Measurements from ENCODE around the gene EEF2KMT.
"Not testable (repeated sequence)": the region's sequence is repeated elsewhere in the genome, so short reads cannot be mapped to it uniquely, and the experiment has no call there.

DNA sequence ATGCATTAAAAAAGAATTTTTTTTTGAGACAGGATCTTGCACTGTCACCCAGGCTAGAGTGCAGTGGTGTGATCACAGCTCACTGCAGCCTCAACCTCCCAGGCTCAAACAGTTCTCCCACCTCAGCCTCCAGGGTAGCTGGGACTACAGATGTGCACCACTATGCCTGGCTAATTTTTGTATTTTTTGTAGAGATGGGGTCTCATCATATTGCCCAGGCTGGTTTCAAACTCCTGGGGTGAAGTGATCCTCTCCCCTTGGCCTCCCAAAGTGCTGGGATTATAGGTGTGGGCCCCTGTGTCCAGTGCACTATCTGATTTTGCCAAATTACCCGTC lies 47.0 kb upstream of the EEF2KMT start:
- TF ChIP-seq, protein P1, sequence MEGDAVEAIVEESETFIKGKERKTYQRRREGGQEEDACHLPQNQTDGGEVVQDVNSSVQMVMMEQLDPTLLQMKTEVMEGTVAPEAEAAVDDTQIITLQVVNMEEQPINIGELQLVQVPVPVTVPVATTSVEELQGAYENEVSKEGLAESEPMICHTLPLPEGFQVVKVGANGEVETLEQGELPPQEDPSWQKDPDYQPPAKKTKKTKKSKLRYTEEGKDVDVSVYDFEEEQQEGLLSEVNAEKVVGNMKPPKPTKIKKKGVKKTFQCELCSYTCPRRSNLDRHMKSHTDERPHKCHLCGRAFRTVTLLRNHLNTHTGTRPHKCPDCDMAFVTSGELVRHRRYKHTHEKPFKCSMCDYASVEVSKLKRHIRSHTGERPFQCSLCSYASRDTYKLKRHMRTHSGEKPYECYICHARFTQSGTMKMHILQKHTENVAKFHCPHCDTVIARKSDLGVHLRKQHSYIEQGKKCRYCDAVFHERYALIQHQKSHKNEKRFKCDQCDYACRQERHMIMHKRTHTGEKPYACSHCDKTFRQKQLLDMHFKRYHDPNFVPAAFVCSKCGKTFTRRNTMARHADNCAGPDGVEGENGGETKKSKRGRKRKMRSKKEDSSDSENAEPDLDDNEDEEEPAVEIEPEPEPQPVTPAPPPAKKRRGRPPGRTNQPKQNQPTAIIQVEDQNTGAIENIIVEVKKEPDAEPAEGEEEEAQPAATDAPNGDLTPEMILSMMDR (IDR thresholded peaks at IDR 0.05) = not testable (repeated sequence)
- TF ChIP-seq POLR2A (IDR thresholded peaks at IDR 0.05) = not testable (repeated sequence)
